H54 (cell line): ENCODE data around the gene C17orf107.
A peak's percentile ranks its signal among the peaks of the same experiment; 100 is the strongest.

Source experiments
- DNase-seq: peaks from one replicate; pipeline ENCODE4 v3.0.0; 2011; ENCODE audit warnings: low spot score, mixed read lengths; ENCODE audit not compliant: insufficient read length
- FAIRE-seq: peaks from 3 replicates; lab custom pipeline; 2011; peaks lifted over from hg19 to GRCh38; lab: Jason Lieb, UNC
- POLR2A ChIP-seq: IDR thresholded peaks from 2 replicates; pipeline ENCODE4 v1.6.1; 2011; ENCODE audit warnings: low read depth, mild to moderate bottlenecking, low read length

Gene C17orf107

GRCh38 chr17:4939796-4940554 is 40.6 kb downstream of the C17orf107 start, which contains the start of the genes RNF167 and SLC25A11:
Gene RNF167, plus strand, starts transcription at chr17:4940268. Its CDS starts 642 bp downstream, at chr17:4940910.
Gene SLC25A11, minus strand, starts transcription at chr17:4940046. Its CDS starts 136 bp downstream, at chr17:4939910.
- TF ChIP-seq POLR2A: peak; percentile 79
- DNase-seq (peak; percentile 98), FAIRE-seq (peak; percentile 73)

- FAIRE-seq (no peak), DNase-seq (peak; percentile 77)
These were observed 41.4 kb downstream of the C17orf107 start for GRCh38 chr17:4940555-4941318.

GRCh38 chr17:4941319-4941610 is 41.9 kb downstream of the C17orf107 start:
- TF ChIP-seq POLR2A: no peak
- DNase-seq (no peak), FAIRE-seq (no peak)

More at GRCh38 chr17:4940555-4941318, 41.4 kb downstream of the C17orf107 start:
- peak; percentile 26; the same call in 1 of the 2 replicates for TF ChIP-seq POLR2A

GRCh38 chr17:4942760-4943508 is 43.6 kb downstream of the C17orf107 start:
- DNase-seq (no peak), FAIRE-seq (no peak)
- TF ChIP-seq POLR2A: no peak

- FAIRE-seq: no peak
These were observed 44.8 kb downstream of the C17orf107 start for GRCh38 chr17:4944163-4944553.

GRCh38 chr17:4944554-4945175 is 45.3 kb downstream of the C17orf107 start:
- TF ChIP-seq POLR2A: no peak
- FAIRE-seq (no peak), DNase-seq (no peak)

More at GRCh38 chr17:4944163-4944553, 44.8 kb downstream of the C17orf107 start:
- DNase-seq: no peak
- no peak for TF ChIP-seq POLR2A

- peak; percentile 37; the same call in 1 of the 2 replicates for TF ChIP-seq POLR2A
- peak; percentile 89 for FAIRE-seq
- peak; percentile 92 for DNase-seq
These were observed 46.0 kb downstream of the C17orf107 start for GRCh38 chr17:4945176-4945943.

GRCh38 chr17:4945944-4946280 is 46.6 kb downstream of the C17orf107 start:
- no peak for TF ChIP-seq POLR2A
- FAIRE-seq (no peak), DNase-seq (no peak)

GRCh38 chr17:4946312-4946976 is 47.1 kb downstream of the C17orf107 start:
- TF ChIP-seq POLR2A: no peak
- FAIRE-seq: no peak
- DNase-seq: no peak

GRCh38 chr17:4947010-4947410 is 47.7 kb downstream of the C17orf107 start:
- FAIRE-seq (no peak), DNase-seq (no peak)
- no peak for TF ChIP-seq POLR2A

GRCh38 chr17:4947411-4948165 is 48.3 kb downstream of the C17orf107 start:
- no peak for FAIRE-seq
- no peak for DNase-seq
- TF ChIP-seq POLR2A: peak; percentile 16; the same call in 1 of the 2 replicates

- FAIRE-seq (no peak), DNase-seq (peak; percentile 79)
- TF ChIP-seq POLR2A: peak; percentile 97
These were observed 49.0 kb downstream of the C17orf107 start, which contains the start of gene PFN1 for GRCh38 chr17:4948166-4948930. Gene PFN1, minus strand, starts transcription at chr17:4948530. Its CDS starts 136 bp downstream, at chr17:4948394.
